ENCODE measurements around the gene RASL11B. TPM values are rescaled to one million over a fixed set of nuclear protein-coding genes. Genes with fewer than 3 reads are reported as not detected.

Gene RASL11B
- total RNA-seq, 2 experiments from 2014 or later: 0.29 to 0.34 TPM

DNA sequence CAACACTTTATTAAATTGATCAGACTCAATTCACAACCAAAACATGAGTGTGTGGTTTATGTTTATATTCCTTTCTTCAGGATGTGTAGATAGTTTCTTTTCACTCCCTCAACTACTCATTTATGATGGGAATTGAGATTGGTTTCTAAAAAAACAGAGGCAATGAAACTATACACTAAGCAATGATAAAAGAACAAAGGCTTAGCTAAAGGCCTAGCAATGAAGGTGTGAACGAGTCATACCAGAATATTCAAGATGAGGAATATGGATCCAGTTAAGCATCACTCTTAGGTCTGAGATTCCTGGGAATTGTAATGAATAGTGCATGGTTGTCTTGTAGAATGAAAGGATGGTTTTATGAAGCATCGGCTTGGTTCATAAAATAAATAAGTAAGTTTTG lies 17.5 kb upstream of the RASL11B start:
- Mint-ChIP-seq H3K4me3 (no peak overlapping the region), H3K27me3 (peaks cover 2% of the 10 kb centered on the region), H3K27ac (no peak overlapping the region), H3K9me3 (no peaks in the 10 kb centered on the region), H3K4me1 (ENCODE audit: low read depth) (no peaks in the 10 kb centered on the region), H3K36me3 (ENCODE audit: low read depth) (no peaks in the 10 kb centered on the region)
- POLR2A ChIA-PET: no interaction called here
- CTCF ChIA-PET: interaction anchor here (2.1 kb wide), 1 partner anchor 67 kb away, joined by 5 read pairs; no protein-coding TSS in a partner anchor
- TF ChIP-seq, protein P1, sequence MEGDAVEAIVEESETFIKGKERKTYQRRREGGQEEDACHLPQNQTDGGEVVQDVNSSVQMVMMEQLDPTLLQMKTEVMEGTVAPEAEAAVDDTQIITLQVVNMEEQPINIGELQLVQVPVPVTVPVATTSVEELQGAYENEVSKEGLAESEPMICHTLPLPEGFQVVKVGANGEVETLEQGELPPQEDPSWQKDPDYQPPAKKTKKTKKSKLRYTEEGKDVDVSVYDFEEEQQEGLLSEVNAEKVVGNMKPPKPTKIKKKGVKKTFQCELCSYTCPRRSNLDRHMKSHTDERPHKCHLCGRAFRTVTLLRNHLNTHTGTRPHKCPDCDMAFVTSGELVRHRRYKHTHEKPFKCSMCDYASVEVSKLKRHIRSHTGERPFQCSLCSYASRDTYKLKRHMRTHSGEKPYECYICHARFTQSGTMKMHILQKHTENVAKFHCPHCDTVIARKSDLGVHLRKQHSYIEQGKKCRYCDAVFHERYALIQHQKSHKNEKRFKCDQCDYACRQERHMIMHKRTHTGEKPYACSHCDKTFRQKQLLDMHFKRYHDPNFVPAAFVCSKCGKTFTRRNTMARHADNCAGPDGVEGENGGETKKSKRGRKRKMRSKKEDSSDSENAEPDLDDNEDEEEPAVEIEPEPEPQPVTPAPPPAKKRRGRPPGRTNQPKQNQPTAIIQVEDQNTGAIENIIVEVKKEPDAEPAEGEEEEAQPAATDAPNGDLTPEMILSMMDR (IDR thresholded peaks at IDR 0.05): no peak
- ATAC-seq (no peak), DNase-seq (no peak)
- intact Hi-C loops (cut with micrococcal nuclease): no loop called here

DNA sequence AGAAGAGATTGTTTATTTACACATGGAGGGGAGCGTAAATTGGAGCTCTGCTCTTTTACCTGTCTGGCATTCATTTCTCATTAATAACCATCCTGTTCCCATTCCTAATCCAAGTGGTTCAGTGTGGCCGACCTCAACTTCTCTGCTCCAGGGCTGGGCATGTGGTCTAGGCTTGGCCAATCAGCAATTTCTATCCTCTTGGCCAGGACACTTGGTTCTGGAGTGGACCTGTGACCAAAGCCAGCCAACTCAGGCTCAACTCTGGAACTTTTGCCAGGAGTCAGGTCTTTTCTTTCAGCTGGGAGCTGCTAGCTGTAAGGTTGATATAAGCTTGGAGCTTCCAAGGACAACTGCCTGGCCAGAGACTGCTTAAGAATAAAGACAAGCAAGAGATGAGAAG lies 15.6 kb upstream of the RASL11B start:
- Mint-ChIP-seq H3K36me3 (ENCODE audit: low read depth) (no peaks in the 10 kb centered on the region), H3K9me3 (no peaks in the 10 kb centered on the region), H3K27ac (no peak overlapping the region), H3K4me3 (no peak overlapping the region), H3K4me1 (ENCODE audit: low read depth) (no peaks in the 10 kb centered on the region), H3K27me3 (peaks cover 5% of the 10 kb centered on the region)
- intact Hi-C loops (cut with micrococcal nuclease): no loop called here
- TF ChIP-seq, protein P1 (IDR thresholded peaks at IDR 0.05): no peak
- CTCF ChIA-PET: interaction anchor here (0.6 to 1.6 kb wide), 2 partner anchors 65 to 300 kb away, joined by 3 read pairs; no protein-coding TSS in a partner anchor
- no peak for DNase-seq
- no peak for ATAC-seq
- POLR2A ChIA-PET: no interaction called here

DNA sequence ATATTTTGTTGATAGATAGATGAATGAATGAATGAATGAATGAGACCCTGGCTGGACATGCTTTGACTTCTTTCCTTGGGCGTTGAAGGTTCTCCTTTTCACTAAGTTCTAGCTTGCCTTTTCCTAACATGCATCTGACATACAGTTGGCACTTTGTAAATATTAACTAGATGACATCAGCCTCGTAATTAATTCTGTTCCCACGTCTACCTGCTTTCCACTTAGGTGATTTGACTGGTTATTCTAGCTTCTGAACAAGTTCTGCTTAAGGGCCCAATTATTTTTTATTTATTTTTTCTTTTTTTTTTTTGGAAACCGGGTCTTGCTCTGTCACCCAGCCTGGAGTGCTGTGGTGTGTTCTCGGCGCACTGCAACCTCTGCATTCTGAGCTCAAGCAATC lies 13.9 kb upstream of the RASL11B start:
- CTCF ChIA-PET: no interaction called here
- Mint-ChIP-seq H3K9me3 (no peaks in the 10 kb centered on the region), H3K4me1 (ENCODE audit: low read depth) (no peaks in the 10 kb centered on the region), H3K27ac (no peak overlapping the region), H3K4me3 (no peak overlapping the region), H3K36me3 (ENCODE audit: low read depth) (no peaks in the 10 kb centered on the region), H3K27me3 (peaks cover 5% of the 10 kb centered on the region)
- TF ChIP-seq, protein P1 (IDR thresholded peaks at IDR 0.05): no peak
- POLR2A ChIA-PET: interaction anchor here (1.3 kb wide), 1 partner anchor 15 kb away, joined by 3 read pairs; no protein-coding TSS in a partner anchor
- no peak for ATAC-seq
- no peak for DNase-seq
- intact Hi-C loops (cut with micrococcal nuclease): no loop called here

DNA sequence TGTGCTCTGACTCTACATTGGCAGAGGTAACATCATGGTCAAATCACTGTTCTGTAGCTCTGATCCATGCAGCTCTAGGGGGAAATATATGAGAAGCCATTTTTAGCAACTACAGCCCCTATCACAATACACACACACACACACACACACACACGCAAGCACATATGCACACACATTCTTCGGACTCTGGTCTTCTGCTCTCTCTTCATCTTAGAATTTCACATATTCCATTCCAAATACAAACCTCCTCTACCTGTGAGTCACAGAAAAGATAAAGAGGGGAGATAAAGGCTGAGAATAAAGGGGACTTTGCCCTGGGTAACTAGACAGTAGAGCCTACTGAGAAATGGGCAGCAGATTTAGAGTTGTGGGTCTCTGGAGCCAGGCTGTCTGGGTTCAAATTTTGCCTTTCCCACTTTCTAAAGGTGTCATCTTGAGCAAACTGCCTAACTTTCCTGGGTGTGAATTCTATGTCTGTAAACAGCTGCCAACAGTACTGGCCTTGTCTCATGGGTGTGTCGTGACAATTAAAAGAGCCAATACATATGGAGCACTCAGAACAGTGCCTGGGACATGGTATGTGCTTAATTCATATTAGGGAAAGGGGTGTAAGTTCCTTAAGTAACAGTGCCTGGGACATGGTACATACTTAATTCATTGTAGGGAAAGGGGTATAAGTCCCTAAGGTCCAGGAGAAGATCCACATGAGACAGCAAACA lies 11.6 kb upstream of the RASL11B start:
- no peak for DNase-seq
- Mint-ChIP-seq H3K27me3 (peaks cover 5% of the 10 kb centered on the region), H3K4me1 (ENCODE audit: low read depth) (peaks cover 4% of the 10 kb centered on the region), H3K27ac (no peak overlapping the region), H3K9me3 (no peaks in the 10 kb centered on the region), H3K36me3 (ENCODE audit: low read depth) (no peaks in the 10 kb centered on the region), H3K4me3 (no peak overlapping the region)
- ChIA-PET CTCF (no interaction called here), POLR2A (interaction anchor here (0.7 kb wide), 1 partner anchor 1113 kb away, joined by 3 read pairs; no protein-coding TSS in a partner anchor)
- ATAC-seq: no peak
- TF ChIP-seq, protein P1 (IDR thresholded peaks at IDR 0.05): no peak
- intact Hi-C loops (cut with micrococcal nuclease): no loop called here

DNA sequence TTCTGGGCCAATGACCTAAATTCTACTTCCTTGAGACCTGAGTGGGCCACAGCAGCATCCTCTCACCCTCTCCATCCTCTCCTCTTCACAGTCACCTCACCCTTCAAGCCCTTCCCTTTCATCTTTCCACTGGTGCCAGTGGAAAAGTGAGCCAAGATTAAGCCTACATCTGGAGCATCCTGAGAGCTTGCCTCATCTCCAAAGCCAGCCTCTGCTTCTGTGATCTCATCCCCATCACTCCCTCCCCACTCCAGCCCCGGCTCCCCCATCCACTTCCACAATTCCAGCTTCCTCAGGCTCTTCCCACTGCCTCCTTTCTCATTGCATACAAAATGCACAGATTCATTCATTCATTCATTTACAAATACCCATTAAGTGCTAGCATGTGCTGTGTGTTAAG lies 10.1 kb upstream of the RASL11B start:
- no peaks in the 10 kb centered on the region for H3K36me3 Mint-ChIP-seq (ENCODE audit: low read depth)
- H3K9me3 Mint-ChIP-seq: no peaks in the 10 kb centered on the region
- ATAC-seq: no peak
- POLR2A ChIA-PET: no interaction called here
- H3K27ac Mint-ChIP-seq: no peak overlapping the region
- peaks cover 13% of the 10 kb centered on the region for H3K27me3 Mint-ChIP-seq
- DNase-seq: no peak
- no peak overlapping the region for H3K4me3 Mint-ChIP-seq
- CTCF ChIA-PET: no interaction called here
- intact Hi-C loops (cut with micrococcal nuclease): no loop called here
- H3K4me1 Mint-ChIP-seq (ENCODE audit: low read depth): peaks cover 5% of the 10 kb centered on the region
- TF ChIP-seq, protein P1 (IDR thresholded peaks at IDR 0.05): no peak

Data from activated CD8-positive, alpha-beta T cell treated with anti-CD3 and anti-CD28 coated beads for 36 hours (primary cell).